H1 (cell line): ENCODE data around the gene HS6ST2. TPM values are rescaled to one million over a fixed set of nuclear protein-coding genes. Genes with fewer than 3 reads are reported as not detected.

Source experiments
- CTCF ChIA-PET: fragments of 300-600 bp; sonication (Branson Sonifier 250); formaldehyde crosslinking; loops from one replicate; lab custom pipeline; 2021; ENCODE audit not compliant: partially characterized antibody; lab: Charles Lee
- POLR2A ChIA-PET: fragments of 300-600 bp; sonication (Branson Sonifier 250); formaldehyde crosslinking; loops from one replicate; lab custom pipeline; 2021; ENCODE audit warnings: inconsistent platforms; ENCODE audit not compliant: partially characterized antibody; lab: Charles Lee
- DNase-seq, 2 experiments: peaks; one replicate each; pipeline versions ENCODE4 v3.0.0 to v3.0.0-alpha.2; 2010 to 2022; ENCODE audit warnings: low spot score in 2 of 2, low read depth in 1 of 2, mixed read lengths in 1 of 2
- FAIRE-seq: peaks from 2 replicates; lab custom pipeline; 2011; peaks lifted over from hg19 to GRCh38; lab: Jason Lieb, UNC
- H2AFZ ChIP-seq: 2 replicates; pipeline ENCODE4 v1.8.1; 2012; ENCODE audit warnings: low read length, inconsistent platforms
- H2AK5ac ChIP-seq: 2 replicates; pipeline ENCODE4 v1.6.1; 2013; ENCODE audit warnings: low read depth, low read length
- H2BK120ac ChIP-seq: replicated peaks from 2 replicates; pipeline ENCODE3; 2013; ENCODE audit warnings: low read depth, low read length, inconsistent platforms
- H2BK12ac ChIP-seq: 2 replicates; pipeline ENCODE4 v1.6.1; 2013; ENCODE audit warnings: low read depth, low read length
- H2BK15ac ChIP-seq: 2 replicates; pipeline ENCODE4 v1.6.1; 2013; ENCODE audit warnings: low read length
- H2BK20ac ChIP-seq: 2 replicates; pipeline ENCODE4 v1.6.1; 2013; ENCODE audit warnings: low read length
- H2BK5ac ChIP-seq: 2 replicates; pipeline ENCODE4 v1.6.1; 2013; ENCODE audit warnings: low read depth, low read length
- H3K14ac ChIP-seq: 2 replicates; pipeline ENCODE4 v1.6.1; 2013; ENCODE audit warnings: inconsistent platforms; ENCODE audit not compliant: insufficient read length
- H3K18ac ChIP-seq: 2 replicates; pipeline ENCODE4 v1.6.1; 2013; ENCODE audit warnings: low read length; ENCODE audit errors: extremely low read depth
- H3K23ac ChIP-seq: 2 replicates; pipeline ENCODE4 v1.6.1; 2013; ENCODE audit warnings: inconsistent platforms; ENCODE audit not compliant: insufficient read length
- H3K23me2 ChIP-seq: 2 replicates; pipeline ENCODE4 v1.6.1; 2013; ENCODE audit warnings: low read depth, low read length
- H3K27ac ChIP-seq: 2 replicates; pipeline ENCODE4 v1.6.1; 2011; ENCODE audit warnings: low read depth, low read length, inconsistent platforms
- H3K27me3 ChIP-seq, 4 experiments: replicated peaks in 1 of 4; 1 replicate in 1 of 4; 2 replicates in 3 of 4; pipeline versions ENCODE4 v1.6.1 to v1.8.1; 2011 to 2013; ENCODE audit warnings: low read length in 3 of 4, mild to moderate bottlenecking in 3 of 4, inconsistent platforms in 2 of 4, mixed read lengths in 2 of 4, moderate library complexity in 1 of 4; ENCODE audit not compliant: control insufficient read depth in 3 of 4, insufficient read depth in 3 of 4; ENCODE audit errors: extremely low read depth in 1 of 4
- H3K36me3 ChIP-seq, 4 experiments: 2 replicates each; pipeline versions ENCODE4 v1.6.1 to v1.8.1; 2011 to 2013; ENCODE audit warnings: mild to moderate bottlenecking in 4 of 4, low read length in 3 of 4, moderate library complexity in 2 of 4, control low read depth in 1 of 4, inconsistent platforms in 1 of 4; ENCODE audit not compliant: insufficient read depth in 4 of 4, control insufficient read depth in 2 of 4
- H3K4ac ChIP-seq: replicated peaks from 2 replicates; pipeline ENCODE3; 2013; ENCODE audit warnings: low read length, low read depth, mixed read lengths, inconsistent platforms; ENCODE audit not compliant: insufficient read length
- H3K4me1 ChIP-seq, 4 experiments: replicated peaks in 1 of 4; 1 replicate in 1 of 4; 2 replicates in 3 of 4; pipeline versions ENCODE4 v1.6.1 to v1.8.1; 2011 to 2013; ENCODE audit warnings: low read length in 3 of 4, inconsistent platforms in 2 of 4, mixed read lengths in 1 of 4; ENCODE audit not compliant: insufficient read depth in 4 of 4, control insufficient read depth in 3 of 4
- H3K4me2 ChIP-seq, 2 experiments: 2 replicates each; pipeline versions ENCODE4 v1.6.1 to v1.8.1; 2011 to 2013; ENCODE audit warnings: low read depth in 2 of 2, low read length in 2 of 2, control low read depth in 1 of 2, inconsistent platforms in 1 of 2, mild to moderate bottlenecking in 1 of 2; ENCODE audit not compliant: insufficient read depth in 1 of 2
- H3K4me3 ChIP-seq, 4 experiments: fragments of 200-600, 300-600 bp in 1 of 4; sonication (generic), shearing (Covaris generic), sonication (Bioruptor Twin) in 1 of 4; 2 replicates each; pipeline versions ENCODE4 v1.5.1 to v1.8.1; 2011 to 2016; ENCODE audit warnings: low read length in 4 of 4, low read depth in 3 of 4, control low read depth in 2 of 4, inconsistent platforms in 2 of 4, mild to moderate bottlenecking in 2 of 4, mixed read lengths in 1 of 4, moderate library complexity in 1 of 4; ENCODE audit not compliant: insufficient read depth in 2 of 4; ENCODE audit errors: extremely low read depth in 1 of 4
- H3K56ac ChIP-seq: replicated peaks from 2 replicates; pipeline ENCODE3; 2013; ENCODE audit warnings: low read depth, mild to moderate bottlenecking, mixed read lengths, low read length, inconsistent platforms; ENCODE audit not compliant: insufficient read length
- H3K79me1 ChIP-seq: 2 replicates; pipeline ENCODE4 v1.6.1; 2013; ENCODE audit warnings: low read depth, low read length, control low read depth
- H3K79me2 ChIP-seq, 2 experiments: 2 replicates each; pipeline versions ENCODE4 v1.6.1 to v1.8.1; 2012 to 2013; ENCODE audit warnings: low read length in 2 of 2, mild to moderate bottlenecking in 2 of 2, inconsistent platforms in 1 of 2; ENCODE audit not compliant: insufficient read depth in 2 of 2, control insufficient read depth in 1 of 2
- H3K9ac ChIP-seq, 4 experiments: replicated peaks in 1 of 4; 1 replicate in 1 of 4; 2 replicates in 3 of 4; pipeline versions ENCODE4 v1.6.1 to v1.8.1; 2011 to 2013; ENCODE audit warnings: low read depth in 3 of 4, low read length in 3 of 4, control low read depth in 2 of 4, mild to moderate bottlenecking in 2 of 4, moderate library complexity in 2 of 4, inconsistent platforms in 1 of 4; ENCODE audit errors: extremely low read depth in 1 of 4
- H3K9me3 ChIP-seq, 2 experiments: 2 replicates each; pipeline versions ENCODE4 v1.6.1 to v1.8.1; 2012 to 2013; ENCODE audit warnings: mild to moderate bottlenecking in 2 of 2, moderate library complexity in 2 of 2, control low read depth in 1 of 2, inconsistent platforms in 1 of 2, low read depth in 1 of 2, low read length in 1 of 2, mixed read lengths in 1 of 2; ENCODE audit not compliant: insufficient read depth in 2 of 2
- H4K20me1 ChIP-seq, 2 experiments: replicated peaks in 1 of 2; 2 replicates each; pipeline versions ENCODE3 to v1.8.1; 2011 to 2013; ENCODE audit warnings: inconsistent platforms in 2 of 2, low read length in 2 of 2, mild to moderate bottlenecking in 1 of 2; ENCODE audit not compliant: insufficient read depth in 2 of 2, control insufficient read depth in 1 of 2
- H4K5ac ChIP-seq: 2 replicates; pipeline ENCODE4 v1.6.1; 2013; ENCODE audit warnings: low read length, low read depth, mixed read lengths, inconsistent platforms; ENCODE audit not compliant: insufficient read length
- H4K8ac ChIP-seq: 2 replicates; pipeline ENCODE4 v1.8.0; 2013; ENCODE audit warnings: mild to moderate bottlenecking, moderate library complexity, low read length, inconsistent platforms; ENCODE audit not compliant: insufficient read depth; ENCODE audit errors: extremely low read depth
- H4K91ac ChIP-seq: replicated peaks from 2 replicates; pipeline ENCODE3; 2013; ENCODE audit warnings: low read length, mixed read lengths, inconsistent platforms; ENCODE audit not compliant: insufficient read length
- ATF2 ChIP-seq: IDR thresholded peaks from 2 replicates; pipeline ENCODE4 v1.6.1; 2012; ENCODE audit warnings: low read length, inconsistent platforms
- CEBPB ChIP-seq: IDR thresholded peaks from 2 replicates; pipeline ENCODE4 v1.6.1; 2012; ENCODE audit warnings: low read depth, low read length
- EP300 ChIP-seq, 2 experiments: IDR thresholded peaks; 1 replicate in 1 of 2; 2 replicates in 1 of 2; pipeline ENCODE4 v1.6.1; 2011 to 2012; ENCODE audit warnings: low read depth in 2 of 2, low read length in 2 of 2, mild to moderate bottlenecking in 2 of 2, borderline replicate concordance in 1 of 2, inconsistent platforms in 1 of 2, moderate library complexity in 1 of 2
- FOSL1 ChIP-seq: IDR thresholded peaks from 2 replicates; pipeline ENCODE4 v1.6.1; 2011; ENCODE audit warnings: mild to moderate bottlenecking, low read depth, low read length, moderate library complexity; ENCODE audit not compliant: insufficient read depth
- HDAC2 ChIP-seq, 2 experiments: fragments of 300-600 bp in 1 of 2; sonication (generic) in 1 of 2; IDR thresholded peaks; 2 replicates each; pipeline ENCODE4 v1.6.1; 2011 to 2012; ENCODE audit warnings: low read depth in 2 of 2, low read length in 2 of 2, mild to moderate bottlenecking in 2 of 2, moderate library complexity in 2 of 2, borderline replicate concordance in 1 of 2, inconsistent platforms in 1 of 2
- HDAC6 ChIP-seq: IDR thresholded peaks from one replicate; pipeline ENCODE4 v1.7.1; 2012; ENCODE audit warnings: low read depth, mild to moderate bottlenecking, inconsistent platforms, low read length, moderate library complexity
- KDM1A ChIP-seq: fragments of 200-600, 300-600 bp; sonication (generic); IDR thresholded peaks from 2 replicates; pipeline ENCODE4 v1.7.1; 2016; ENCODE audit warnings: mild to moderate bottlenecking, low read length, borderline replicate concordance
- SIN3A ChIP-seq, 2 experiments: IDR thresholded peaks in 1 of 2; conservative IDR thresholded peaks in 1 of 2; 2 replicates each; pipeline ENCODE4 v1.6.1; 2011 to 2012; ENCODE audit warnings: low read length in 2 of 2, improper control_type of control experiment in 1 of 2, low read depth in 1 of 2, mild to moderate bottlenecking in 1 of 2
- WGBS, 2 experiments: shearing (Covaris generic) in 1 of 2; methylation state at CpG; one replicate each; pipeline versions ENCODE4 v1.1.6 to v1.1.7; 2013 to 2015; ENCODE audit warnings: low lambda C conversion rate in 2 of 2, mixed read lengths in 2 of 2, inconsistent platforms in 1 of 2, low coverage in 1 of 2, missing lambda C conversion rate in 1 of 2; ENCODE audit not compliant: insufficient replicate concordance in 2 of 2, insufficient coverage in 1 of 2, insufficient read length in 1 of 2; ENCODE audit errors: extremely low coverage in 1 of 2, missing lambda C conversion rate in 1 of 2; 5-methylcytosine and 5-hydroxymethylcytosine counted together
- polyA plus RNA-seq, 7 experiments: library from polyadenylated mRNA; depleted of rRNA in 3 of 7; stranded (reverse) in 5 of 7; unstranded in 2 of 7; fragments of >200 nt in 5 of 7; fragments of 200-250 nt in 2 of 7; gene quantifications; 1 replicate in 5 of 7; 2 replicates in 1 of 7; 4 replicates in 1 of 7; pipeline versions ENCODE4 v1.2.1 to v1.2.3, GENCODE V29; 2011 to 2013; ENCODE audit warnings: missing spikeins in 2 of 7, mixed read lengths in 2 of 7
- total RNA-seq: library from RNA; stranded (reverse); fragmentation: NEBNext Ultra II Directional; extraction: Animal tissue kit (Norgen Biotek cat#: 25700); gene quantifications from 2 replicates; pipeline ENCODE4 v1.2.1, GENCODE V29; 2021

Gene HS6ST2
- total and polyA plus RNA-seq, 2 of the 8 experiments (the other 6 are each of a cell fraction or from before 2014, with no cell fraction given): 3.9 TPM

- CTCF ChIA-PET: interaction anchor here (0.5 to 1.1 kb wide), 3 partner anchors 20 to 206 kb away, joined by 3 read pairs; no protein-coding TSS in a partner anchor
- Histone ChIP-seq H2BK120ac (no peak overlapping the region), H2BK12ac (no peak overlapping the region), H3K36me3 (no peaks in the 10 kb centered on the region), H2AK5ac (no peak overlapping the region), H3K9me3 (no peaks in the 10 kb centered on the region), H4K8ac (no peak overlapping the region), H4K5ac (no peak overlapping the region), H2BK20ac (no peak overlapping the region), H3K4ac (no peak overlapping the region), H3K79me1 (no peaks in the 10 kb centered on the region), H3K27ac (no peak overlapping the region), H3K23ac (no peak overlapping the region), H4K91ac (no peak overlapping the region), H4K20me1 (no peaks in the 10 kb centered on the region), H3K23me2 (no peaks in the 10 kb centered on the region), H3K18ac (no peak overlapping the region), H3K9ac (no peak overlapping the region), H2BK15ac (no peak overlapping the region), H2BK5ac (no peak overlapping the region), H3K27me3 (no peaks in the 10 kb centered on the region), H3K79me2 (no peaks in the 10 kb centered on the region), H3K4me2 (no peak overlapping the region), H3K4me1 (no peaks in the 10 kb centered on the region; a peak in 1 of 7 replicates), H2AFZ (no peak overlapping the region), H3K4me3 (no peak overlapping the region), H3K56ac (no peak overlapping the region), H3K14ac (no peak overlapping the region)
- POLR2A ChIA-PET: interaction anchor here (1.2 kb wide), 1 partner anchor 10 kb away, joined by 6 read pairs; the partner anchor contains the start of gene HS6ST2
- 71% methylated on average over 6 of the region's 6 CpGs; no CpG with 5 or more reads in 1 of the 2 experiments for WGBS, 2 experiments
- FAIRE-seq (no peak), DNase-seq (no peak)
- TF ChIP-seq SIN3A (conservative IDR thresholded peaks at IDR 0.05 in 1 of 2, IDR thresholded peaks at IDR 0.05 in 1 of 2; ENCODE audit: low read depth in 1 of 2, low read length in 2 of 2) (no peak), FOSL1 (no peak), EP300 (IDR thresholded peaks at IDR 0.05; ENCODE audit: borderline replicate concordance in 1 of 2, low read depth in 2 of 2, low read length in 2 of 2) (no peak), HDAC6 (no peak), CEBPB (no peak), HDAC2 (IDR thresholded peaks at IDR 0.05; ENCODE audit: borderline replicate concordance in 1 of 2, low read depth in 2 of 2, low read length in 2 of 2) (no peak), KDM1A (no peak), ATF2 (no peak)
Observed at GRCh38 chrX:132968296-132968949, 10.0 kb upstream of the HS6ST2 start.
